GM12878 (cell line): ENCODE data around the gene NUMBL.

ENCODE experiments used
- CEBPB ChIP-seq, 2 experiments: fragments of 150-350 bp in 1 of 2; IDR thresholded peaks; 2 replicates each; pipeline ENCODE4 v1.6.1; 2012 to 2014; ENCODE audit warnings: low read depth in 2 of 2, low read length in 2 of 2, borderline replicate concordance in 1 of 2, inconsistent platforms in 1 of 2
- CTCF ChIP-seq, 3 experiments: IDR thresholded peaks in 2 of 3; conservative IDR thresholded peaks in 1 of 3; 2 replicates each; pipeline ENCODE4 v1.5.1; 2011; ENCODE audit warnings: low read depth in 3 of 3, low read length in 3 of 3, mild to moderate bottlenecking in 3 of 3, control low read depth in 2 of 3, moderate library complexity in 2 of 3, inconsistent platforms in 1 of 3, mixed read lengths in 1 of 3; ENCODE audit not compliant: control insufficient read depth in 2 of 3, insufficient read depth in 1 of 3; ENCODE audit errors: extremely low read depth in 1 of 3
- MTA2 ChIP-seq: fragments of 450-650 bp; IDR thresholded peaks from 2 replicates; pipeline ENCODE4 v1.6.1; 2016; ENCODE audit warnings: low read depth, mild to moderate bottlenecking, moderate library complexity
- NR2C1 ChIP-seq: fragments of 450-650 bp; IDR thresholded peaks from 2 replicates; pipeline ENCODE4 v1.6.1; 2017; ENCODE audit warnings: antibody characterized with exemption, mild to moderate bottlenecking, moderate library complexity
- RAD21 ChIP-seq: IDR thresholded peaks from 2 replicates; pipeline ENCODE4 v1.6.1; 2011; ENCODE audit warnings: mild to moderate bottlenecking, low read depth, low read length, moderate library complexity; ENCODE audit not compliant: insufficient read depth
- SMAD1 ChIP-seq: fragments of 450-650 bp; IDR thresholded peaks from 2 replicates; pipeline ENCODE4 v1.6.1; 2018; ENCODE audit warnings: mild to moderate bottlenecking, low read depth; ENCODE audit not compliant: partially characterized antibody
- ZNF217 ChIP-seq: fragments of 450-650 bp; IDR thresholded peaks from 2 replicates; pipeline ENCODE4 v1.6.1; 2017; ENCODE audit warnings: antibody characterized with exemption, mild to moderate bottlenecking

GRCh38 chr19:40719414-40719894 is 29.0 kb upstream of the NUMBL start:
- TF ChIP-seq CTCF (IDR thresholded peaks at IDR 0.05 in 2 of 3, conservative IDR thresholded peaks at IDR 0.05 in 1 of 3; ENCODE audit: control insufficient read depth in 2 of 3, extremely low read depth in 1 of 3, insufficient read depth in 1 of 3, low read depth in 3 of 3, low read length in 3 of 3): no peak
- 0 out of 2 replicates have a peak, but pooled peaks have one; percentile 38 for TF ChIP-seq MTA2
- TF ChIP-seq RAD21: no peak
- no peak for TF ChIP-seq SMAD1
- no peak for TF ChIP-seq NR2C1
- no peak for TF ChIP-seq CEBPB (IDR thresholded peaks at IDR 0.05; ENCODE audit: borderline replicate concordance in 1 of 2, low read depth in 2 of 2, low read length in 2 of 2)
- TF ChIP-seq ZNF217: no peak
